Ectodermal cell (in vitro differentiated cells): Measurements from ENCODE around the gene MLN.

ENCODE experiments used
- H3K27ac ChIP-seq: 2 replicates; pipeline ENCODE4 v1.7.0; 2013; ENCODE audit warnings: mild to moderate bottlenecking, low read depth, low read length; ENCODE audit not compliant: insufficient read depth, poor library complexity, severe bottlenecking
- H3K27me3 ChIP-seq: 2 replicates; pipeline ENCODE4 v1.7.0; 2013; ENCODE audit warnings: mild to moderate bottlenecking, low read length; ENCODE audit not compliant: insufficient read depth, control insufficient read depth, poor library complexity, severe bottlenecking
- H3K36me3 ChIP-seq: one replicate; pipeline ENCODE4 v1.7.0; 2013; ENCODE audit warnings: low read length; ENCODE audit not compliant: control insufficient read depth, insufficient read depth
- H3K4me1 ChIP-seq: one replicate; pipeline ENCODE4 v1.7.0; 2013; ENCODE audit warnings: low read length; ENCODE audit not compliant: control insufficient read depth, insufficient read depth
- H3K4me3 ChIP-seq: 2 replicates; pipeline ENCODE4 v1.7.0; 2013; ENCODE audit warnings: low read depth, low read length, control low read depth; ENCODE audit not compliant: insufficient read depth
- H3K9me3 ChIP-seq: 2 replicates; pipeline ENCODE4 v1.7.0; 2013; ENCODE audit warnings: mild to moderate bottlenecking, low read length, moderate library complexity; ENCODE audit not compliant: control insufficient read depth
- WGBS, 2 experiments: methylation state at CpG; one replicate each; pipeline ENCODE4 v1.1.7; 2013; ENCODE audit warnings: missing lambda C conversion rate in 2 of 2; 5-methylcytosine and 5-hydroxymethylcytosine counted together

MLN gene

GRCh38 chr6:33762713-33763112, 41.1 kb downstream of the MLN start:
- H3K9me3 ChIP-seq = no peaks in the 10 kb centered on the region
- no peak overlapping the region for H3K27ac ChIP-seq
- H3K27me3 ChIP-seq = no peaks in the 10 kb centered on the region
- no peaks in the 10 kb centered on the region for H3K36me3 ChIP-seq
- 94% methylated on average over 4 of the region's 4 CpGs for WGBS, 2 experiments
- no peak overlapping the region for H3K4me3 ChIP-seq
- H3K4me1 ChIP-seq = peaks cover 15% of the 10 kb centered on the region

- H3K27me3 ChIP-seq = no peaks in the 10 kb centered on the region
- H3K4me1 ChIP-seq = peaks cover 15% of the 10 kb centered on the region
- H3K36me3 ChIP-seq = no peaks in the 10 kb centered on the region
- no peak overlapping the region for H3K27ac ChIP-seq
- 64 to 70% methylated on average over 7 of the region's 7 CpGs for WGBS, 2 experiments
- H3K4me3 ChIP-seq = no peak overlapping the region
- no peaks in the 10 kb centered on the region for H3K9me3 ChIP-seq
Observed at GRCh38 chr6:33761922-33762629, 41.7 kb downstream of the MLN start.

GRCh38 chr6:33761581-33761921, 42.3 kb downstream of the MLN start:
- Histone ChIP-seq H3K27me3 (no peaks in the 10 kb centered on the region), H3K27ac (no peak overlapping the region), H3K36me3 (no peaks in the 10 kb centered on the region), H3K4me3 (no peak overlapping the region), H3K4me1 (peaks cover 15% of the 10 kb centered on the region), H3K9me3 (no peaks in the 10 kb centered on the region)
- WGBS, 2 experiments = 74 to 83% methylated on average over 2 of the region's 2 CpGs

- Histone ChIP-seq H3K9me3 (no peaks in the 10 kb centered on the region), H3K27ac (no peak overlapping the region), H3K27me3 (no peaks in the 10 kb centered on the region), H3K36me3 (no peaks in the 10 kb centered on the region), H3K4me1 (peaks cover 21% of the 10 kb centered on the region), H3K4me3 (no peak overlapping the region)
- 90% methylated on average over 9 of the region's 9 CpGs for WGBS, 2 experiments
Observed at GRCh38 chr6:33759887-33760629, 43.7 kb downstream of the MLN start.

- no peak overlapping the region for H3K27ac ChIP-seq
- no peaks in the 10 kb centered on the region for H3K27me3 ChIP-seq
- no peak overlapping the region for H3K4me3 ChIP-seq
- 94 to 97% methylated on average over 7 of the region's 7 CpGs for WGBS, 2 experiments
- no peaks in the 10 kb centered on the region for H3K36me3 ChIP-seq
- no peaks in the 10 kb centered on the region for H3K9me3 ChIP-seq
- H3K4me1 ChIP-seq = peaks cover 24% of the 10 kb centered on the region
Observed at GRCh38 chr6:33758815-33759216, 45.0 kb downstream of the MLN start.

GRCh38 chr6:33757906-33758305, 45.9 kb downstream of the MLN start:
- no peak overlapping the region for H3K27ac ChIP-seq
- H3K27me3 ChIP-seq = no peaks in the 10 kb centered on the region
- no peak overlapping the region for H3K4me3 ChIP-seq
- no peaks in the 10 kb centered on the region for H3K36me3 ChIP-seq
- H3K9me3 ChIP-seq = no peaks in the 10 kb centered on the region
- peaks cover 24% of the 10 kb centered on the region for H3K4me1 ChIP-seq
- 87 to 90% methylated on average over 10 of the region's 10 CpGs for WGBS, 2 experiments

GRCh38 chr6:33757113-33757512, 46.7 kb downstream of the MLN start:
- Histone ChIP-seq H3K36me3 (no peaks in the 10 kb centered on the region), H3K27ac (no peak overlapping the region), H3K4me3 (no peak overlapping the region), H3K9me3 (no peaks in the 10 kb centered on the region), H3K27me3 (no peaks in the 10 kb centered on the region), H3K4me1 (peaks cover 30% of the 10 kb centered on the region)
- 94 to 99% methylated on average over 3 of the region's 3 CpGs for WGBS, 2 experiments

GRCh38 chr6:33756211-33756954, 47.4 kb downstream of the MLN start:
- no peaks in the 10 kb centered on the region for H3K36me3 ChIP-seq
- 85 to 87% methylated on average over 12 of the region's 12 CpGs for WGBS, 2 experiments
- H3K4me1 ChIP-seq = peaks cover 30% of the 10 kb centered on the region
- H3K27me3 ChIP-seq = no peaks in the 10 kb centered on the region
- no peak overlapping the region for H3K4me3 ChIP-seq
- no peaks in the 10 kb centered on the region for H3K9me3 ChIP-seq
- H3K27ac ChIP-seq = no peak overlapping the region

- H3K9me3 ChIP-seq = no peaks in the 10 kb centered on the region
- no peak overlapping the region for H3K4me3 ChIP-seq
- H3K27me3 ChIP-seq = no peaks in the 10 kb centered on the region
- no peaks in the 10 kb centered on the region for H3K36me3 ChIP-seq
- peaks cover 28% of the 10 kb centered on the region for H3K4me1 ChIP-seq
- WGBS, 2 experiments = 68 to 72% methylated on average over 13 of the region's 13 CpGs
- H3K27ac ChIP-seq = no peak overlapping the region
Observed at GRCh38 chr6:33755070-33755869, 48.5 kb downstream of the MLN start.
